Breast epithelium (tissue), 3 donors: Measurements from ENCODE around the gene TPSD1.

Experiments
- POLR2A ChIP-seq: fragments of 450-650 bp; IDR thresholded peaks from one replicate; pipeline ENCODE4 v1.6.1; 2016; ENCODE audit warnings: antibody characterized with exemption, mild to moderate bottlenecking, moderate library complexity
- POLR2AphosphoS5 ChIP-seq, 3 donors: sonication (generic); formaldehyde crosslinking; IDR thresholded peaks; one replicate each; pipeline ENCODE4 v1.6.1; 2017; ENCODE audit warnings: antibody characterized with exemption in 3 of 3
- TF ChIP-seq, protein P1 (sequence below), 3 donors: fragments of 450-650 bp; IDR thresholded peaks; one replicate each; pipeline ENCODE4 v1.5.1; 2016 to 2017; ENCODE audit warnings: antibody characterized with exemption in 3 of 3, mild to moderate bottlenecking in 3 of 3, moderate library complexity in 3 of 3

- TF ChIP-seq POLR2AphosphoS5 (IDR thresholded peaks at IDR 0.05), result no peak
- TF ChIP-seq, protein P1, sequence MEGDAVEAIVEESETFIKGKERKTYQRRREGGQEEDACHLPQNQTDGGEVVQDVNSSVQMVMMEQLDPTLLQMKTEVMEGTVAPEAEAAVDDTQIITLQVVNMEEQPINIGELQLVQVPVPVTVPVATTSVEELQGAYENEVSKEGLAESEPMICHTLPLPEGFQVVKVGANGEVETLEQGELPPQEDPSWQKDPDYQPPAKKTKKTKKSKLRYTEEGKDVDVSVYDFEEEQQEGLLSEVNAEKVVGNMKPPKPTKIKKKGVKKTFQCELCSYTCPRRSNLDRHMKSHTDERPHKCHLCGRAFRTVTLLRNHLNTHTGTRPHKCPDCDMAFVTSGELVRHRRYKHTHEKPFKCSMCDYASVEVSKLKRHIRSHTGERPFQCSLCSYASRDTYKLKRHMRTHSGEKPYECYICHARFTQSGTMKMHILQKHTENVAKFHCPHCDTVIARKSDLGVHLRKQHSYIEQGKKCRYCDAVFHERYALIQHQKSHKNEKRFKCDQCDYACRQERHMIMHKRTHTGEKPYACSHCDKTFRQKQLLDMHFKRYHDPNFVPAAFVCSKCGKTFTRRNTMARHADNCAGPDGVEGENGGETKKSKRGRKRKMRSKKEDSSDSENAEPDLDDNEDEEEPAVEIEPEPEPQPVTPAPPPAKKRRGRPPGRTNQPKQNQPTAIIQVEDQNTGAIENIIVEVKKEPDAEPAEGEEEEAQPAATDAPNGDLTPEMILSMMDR (IDR thresholded peaks at IDR 0.05), result no peak
- no peak for TF ChIP-seq POLR2A
These were observed 20.1 kb downstream of the TPSD1 start for GRCh38 chr16:1275791-1276579.
